BJ (cell line): ENCODE data around the gene EAPP. TPM values are rescaled to one million over a fixed set of nuclear protein-coding genes. Genes with fewer than 3 reads are reported as not detected.
"Not testable (repeated sequence)": the region's sequence is repeated elsewhere in the genome, so short reads cannot be mapped to it uniquely, and the experiment has no call there.

Experiments
- CTCF ChIA-PET: fragments of 350-600 bp; formaldehyde crosslinking; extraction: SDS; loops from one replicate; lab custom pipeline; 2021; ENCODE audit warnings: antibody characterized with exemption, inconsistent platforms; lab: Yijun Ruan, JAX
- POLR2A ChIA-PET: fragments of 300-600 bp; sonication (Branson Sonifier 250); formaldehyde crosslinking; extraction: SDS; loops from one replicate; lab custom pipeline; 2021; ENCODE audit warnings: antibody characterized with exemption; lab: Charles Lee
- DNase-seq: peaks from one replicate; pipeline ENCODE4 v3.0.0-alpha.2; 2011; ENCODE audit warnings: low read depth
- H3K27me3 ChIP-seq: 2 replicates; pipeline ENCODE4 v1.6.0; 2011; ENCODE audit warnings: low read length; ENCODE audit not compliant: control insufficient read depth, insufficient read depth
- H3K36me3 ChIP-seq: 2 replicates; pipeline ENCODE4 v1.5.1; 2011; ENCODE audit warnings: low read length; ENCODE audit not compliant: control insufficient read depth, insufficient read depth
- H3K4me3 ChIP-seq: 2 replicates; pipeline ENCODE4 v1.5.1; 2011; ENCODE audit warnings: low read depth, mild to moderate bottlenecking, control low read depth, low read length
- CTCF ChIP-seq: IDR thresholded peaks from 2 replicates; pipeline ENCODE4 v1.5.1; 2011; ENCODE audit warnings: low read depth, mild to moderate bottlenecking, control low read depth, inconsistent platforms, low read length, moderate library complexity; ENCODE audit not compliant: insufficient read depth
- polyA plus RNA-seq: library from polyadenylated mRNA; depleted of rRNA; stranded (reverse); fragments of >200 nt; gene quantifications from 2 replicates; pipeline ENCODE4 v1.2.3, GENCODE V29; 2011

EAPP gene
- polyA plus RNA-seq, 1 experiment = 26.7 TPM

DNA sequence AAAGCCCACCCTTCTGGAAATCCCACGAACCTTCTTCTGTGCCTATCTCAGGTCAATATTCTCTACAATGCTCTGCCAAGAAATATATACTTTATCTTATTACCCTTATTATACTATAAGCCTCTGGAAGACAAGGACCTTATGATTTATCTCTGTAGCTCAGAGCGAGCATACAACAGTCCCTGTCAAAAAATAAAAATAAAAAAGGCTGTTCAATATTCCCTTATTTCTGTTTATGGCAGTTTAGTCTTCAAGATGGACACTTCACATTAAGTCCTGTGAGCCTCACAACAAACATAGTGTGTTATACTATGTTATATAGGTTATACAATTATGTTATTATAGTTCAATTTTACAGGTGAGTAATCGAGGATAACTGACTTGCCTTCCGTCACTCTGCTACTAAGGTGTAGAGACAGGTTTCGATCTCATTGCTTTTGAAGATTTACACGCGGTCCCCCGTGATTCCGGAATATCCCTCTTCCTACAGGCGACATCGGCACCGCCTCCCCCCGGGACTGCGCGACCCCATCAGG is 562 bp downstream of the EAPP start:
- no peak for TF ChIP-seq CTCF
- Histone ChIP-seq H3K36me3 (peaks cover 1% of the 10 kb centered on the region), H3K4me3 (peak overlapping the region; percentile 100), H3K27me3 (no peaks in the 10 kb centered on the region)
- no peak for DNase-seq
- ChIA-PET POLR2A (no interaction called here), CTCF (interaction anchor here (0.6 kb wide), 1 partner anchor 33 kb away, joined by 3 read pairs; no protein-coding TSS in a partner anchor)

- CTCF ChIA-PET = interaction anchor here (1.0 to 1.5 kb wide), 2 partner anchors 206 to 213 kb away, joined by 3 to 6 read pairs; no protein-coding TSS in a partner anchor
- DNase-seq, H3K27me3 ChIP-seq, POLR2A ChIA-PET, H3K36me3 ChIP-seq: not testable (repeated sequence)
- peak overlapping the region; percentile 100 for H3K4me3 ChIP-seq
Measured at GRCh38 chr14:34538096-34538495, 1.4 kb downstream of the EAPP start.

DNA sequence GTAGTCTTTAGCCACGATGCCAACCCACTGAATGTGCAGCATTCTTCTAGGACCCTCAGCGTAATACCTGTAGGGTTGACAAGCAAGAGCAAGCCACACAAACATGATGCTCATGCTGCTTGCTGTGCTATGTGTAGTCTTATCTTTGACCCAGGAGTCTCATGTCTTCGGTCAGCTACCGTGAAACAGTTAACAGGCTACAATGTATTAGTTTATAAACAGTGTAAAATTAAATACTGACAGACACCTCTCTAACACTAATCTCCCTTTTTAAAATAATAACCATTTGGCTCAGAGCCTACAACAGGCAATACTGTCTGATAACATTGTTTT is 1.9 kb downstream of the EAPP start:
- DNase-seq = no peak
- no peaks in the 10 kb centered on the region for H3K27me3 ChIP-seq
- H3K36me3 ChIP-seq = peaks cover 1% of the 10 kb centered on the region
- no peak for TF ChIP-seq CTCF
- no peak overlapping the region for H3K4me3 ChIP-seq
- ChIA-PET POLR2A (no interaction called here), CTCF (interaction anchor here (0.6 to 1.5 kb wide), 3 partner anchors 27 to 213 kb away, joined by 3 to 6 read pairs (median 3); no protein-coding TSS in a partner anchor)

DNA sequence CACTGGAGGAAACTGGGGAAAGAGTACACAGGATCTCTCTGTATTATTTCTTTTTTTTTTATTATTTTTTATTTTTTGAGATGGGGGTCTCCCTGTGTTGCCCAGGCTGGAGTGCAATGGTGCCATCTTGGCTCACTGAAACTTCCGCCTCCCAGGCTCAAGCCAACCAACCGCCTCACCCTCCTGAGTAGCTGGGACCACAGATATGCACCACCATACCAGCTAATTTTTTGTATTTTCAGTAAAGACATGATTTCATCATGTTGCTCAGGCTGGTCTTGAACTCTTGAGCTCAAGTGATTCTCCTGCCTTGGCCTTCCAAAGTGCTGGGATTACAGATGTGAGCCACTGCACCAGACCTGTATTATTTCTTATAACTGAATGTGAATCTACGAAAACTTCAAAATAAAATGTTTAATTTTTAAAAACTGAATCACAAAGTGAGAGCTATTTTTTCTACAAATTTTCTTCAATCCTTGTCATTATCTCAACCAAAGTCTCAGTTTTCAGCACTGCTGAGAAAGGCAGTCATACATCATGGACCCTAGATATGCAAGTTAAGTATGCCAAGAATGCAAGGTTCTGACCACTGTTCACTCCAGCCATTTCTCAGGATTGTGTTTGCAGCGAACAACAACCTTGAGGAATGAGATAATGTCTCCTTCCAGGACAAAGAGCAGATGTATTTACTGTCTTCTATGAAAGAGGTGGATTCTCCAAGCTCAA is 2.4 kb downstream of the EAPP start:
- DNase-seq = peak; percentile 9
- POLR2A ChIA-PET = no interaction called here
- no peak for TF ChIP-seq CTCF
- Histone ChIP-seq H3K4me3 (no peak overlapping the region), H3K36me3 (peaks cover 4% of the 10 kb centered on the region), H3K27me3 (no peaks in the 10 kb centered on the region)
- CTCF ChIA-PET = interaction anchor here (0.6 to 1.5 kb wide), 4 partner anchors 27 to 212 kb away, joined by 3 to 6 read pairs (median 4); no protein-coding TSS in a partner anchor

- peaks cover 15% of the 10 kb centered on the region for H3K36me3 ChIP-seq
- no peak for TF ChIP-seq CTCF
- H3K4me3 ChIP-seq = no peak overlapping the region
- POLR2A ChIA-PET = no interaction called here
- CTCF ChIA-PET = no interaction called here
- no peak for DNase-seq
- H3K27me3 ChIP-seq = no peaks in the 10 kb centered on the region
Measured at GRCh38 chr14:34527591-34527990, 11.9 kb downstream of the EAPP start.

- H3K27me3 ChIP-seq, POLR2A ChIA-PET, H3K4me3 ChIP-seq, CTCF ChIA-PET, DNase-seq: not testable (repeated sequence)
- peaks cover 17% of the 10 kb centered on the region for H3K36me3 ChIP-seq
Measured at GRCh38 chr14:34524216-34524615, 15.3 kb downstream of the EAPP start.
